NK-92 (cell line): Measurements from ENCODE around the gene GP5.

Experiments used
- DNase-seq: peaks from one replicate; lab custom pipeline; 2025; ENCODE audit not compliant: unreplicated experiment; lab: John Stamatoyannopoulos, UW

Gene GP5, protein sequence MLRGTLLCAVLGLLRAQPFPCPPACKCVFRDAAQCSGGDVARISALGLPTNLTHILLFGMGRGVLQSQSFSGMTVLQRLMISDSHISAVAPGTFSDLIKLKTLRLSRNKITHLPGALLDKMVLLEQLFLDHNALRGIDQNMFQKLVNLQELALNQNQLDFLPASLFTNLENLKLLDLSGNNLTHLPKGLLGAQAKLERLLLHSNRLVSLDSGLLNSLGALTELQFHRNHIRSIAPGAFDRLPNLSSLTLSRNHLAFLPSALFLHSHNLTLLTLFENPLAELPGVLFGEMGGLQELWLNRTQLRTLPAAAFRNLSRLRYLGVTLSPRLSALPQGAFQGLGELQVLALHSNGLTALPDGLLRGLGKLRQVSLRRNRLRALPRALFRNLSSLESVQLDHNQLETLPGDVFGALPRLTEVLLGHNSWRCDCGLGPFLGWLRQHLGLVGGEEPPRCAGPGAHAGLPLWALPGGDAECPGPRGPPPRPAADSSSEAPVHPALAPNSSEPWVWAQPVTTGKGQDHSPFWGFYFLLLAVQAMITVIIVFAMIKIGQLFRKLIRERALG

DNA sequence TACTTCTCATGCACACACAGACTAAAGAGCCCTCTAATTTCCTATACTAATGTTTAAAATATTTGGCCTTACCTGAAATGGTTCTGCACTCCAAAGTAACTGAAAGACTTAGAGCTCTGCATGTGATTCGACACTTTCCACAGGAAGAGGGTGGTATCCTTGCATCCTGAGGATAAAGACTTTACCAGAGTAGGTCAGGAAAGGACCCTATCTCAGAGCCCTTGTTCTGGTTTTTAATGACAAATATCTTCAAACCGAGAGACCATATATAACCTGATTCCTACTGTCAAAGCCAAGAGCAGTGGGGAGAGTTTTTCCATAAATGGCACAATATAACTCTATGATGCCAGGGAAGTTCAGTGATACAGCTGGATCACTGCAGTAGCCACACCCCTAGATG, at the start of gene GP5:
GP5 (minus strand) TSS at position 101 of the 400 bp plus-strand sequence. CDS start 984 bp downstream, outside the sequence.
- no peak for DNase-seq

DNA sequence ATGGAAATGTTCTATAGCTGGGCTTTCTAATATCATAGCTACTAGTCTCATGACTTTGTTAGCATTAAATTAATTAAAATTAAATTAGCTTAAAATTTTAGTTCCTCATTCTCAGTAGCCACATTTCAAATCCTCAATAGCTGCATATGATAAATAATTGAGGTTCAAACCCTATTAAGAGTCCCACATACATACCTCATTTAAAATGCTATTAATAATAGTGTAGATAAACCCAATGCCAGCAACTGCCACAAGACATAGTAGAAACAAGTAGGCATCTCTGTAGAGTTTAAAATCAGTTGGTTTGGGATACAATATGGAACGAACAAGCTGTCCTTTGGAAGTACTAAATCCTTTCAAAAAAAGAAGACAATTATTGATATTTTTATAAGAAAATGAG, 48.6 kb upstream of the GP5 start:
- DNase-seq, result no peak

DNA sequence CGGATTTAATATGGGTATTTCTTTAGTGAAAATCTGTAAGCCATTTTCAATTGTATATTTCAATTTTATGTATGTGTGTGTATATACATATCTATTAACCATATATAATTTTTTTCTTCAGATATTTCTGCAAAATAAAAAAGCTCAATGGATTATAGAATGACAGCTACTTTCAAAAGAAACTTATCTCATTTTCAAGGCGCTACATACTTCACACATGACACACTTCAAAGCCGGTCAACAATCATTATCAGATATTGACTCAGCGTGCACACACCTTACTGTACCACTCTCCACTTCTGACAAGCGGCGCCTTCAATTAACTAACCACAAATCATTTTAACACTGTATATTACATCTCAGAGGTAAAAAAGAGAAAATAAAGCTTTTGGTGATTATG, 48.1 kb upstream of the GP5 start:
- no peak for DNase-seq

DNA sequence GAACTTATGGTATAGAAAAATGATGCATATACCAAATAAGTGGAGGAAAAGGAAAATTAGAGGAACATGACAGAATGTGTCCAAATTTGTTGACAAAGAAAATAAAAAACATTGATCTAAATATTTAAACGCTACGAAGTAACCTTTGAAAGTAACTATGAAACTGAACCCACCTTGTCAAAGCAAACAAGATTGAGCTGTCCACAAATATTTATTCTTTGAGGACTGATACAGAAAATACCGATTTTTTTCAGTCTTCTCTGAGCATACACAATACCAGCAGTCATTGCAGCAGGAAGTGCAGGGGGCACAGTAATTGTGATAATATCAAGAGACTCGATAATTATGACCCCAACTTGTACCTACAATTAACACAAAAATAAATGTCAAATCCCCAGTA, 47.7 kb upstream of the GP5 start:
- DNase-seq, result no peak

DNA sequence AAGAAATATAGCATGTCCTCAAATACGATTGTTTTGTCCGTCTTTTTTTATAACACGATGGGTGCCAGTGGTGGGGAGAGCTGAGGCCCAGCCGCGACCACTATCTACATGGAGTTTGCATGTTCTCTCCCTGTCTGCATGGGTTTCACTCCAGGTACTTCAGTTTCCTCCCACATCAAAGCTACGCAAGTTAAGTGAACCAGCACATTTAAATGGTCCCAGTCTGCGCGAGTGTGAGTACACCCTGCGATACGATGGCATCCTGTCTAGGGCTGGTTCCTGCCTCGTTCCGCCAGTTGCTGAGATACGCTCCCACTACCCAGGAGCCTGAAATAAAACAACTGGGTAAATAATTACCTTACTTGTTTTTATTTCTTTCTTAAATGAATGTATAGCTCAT, 47.1 kb upstream of the GP5 start:
- DNase-seq, result no peak

DNA sequence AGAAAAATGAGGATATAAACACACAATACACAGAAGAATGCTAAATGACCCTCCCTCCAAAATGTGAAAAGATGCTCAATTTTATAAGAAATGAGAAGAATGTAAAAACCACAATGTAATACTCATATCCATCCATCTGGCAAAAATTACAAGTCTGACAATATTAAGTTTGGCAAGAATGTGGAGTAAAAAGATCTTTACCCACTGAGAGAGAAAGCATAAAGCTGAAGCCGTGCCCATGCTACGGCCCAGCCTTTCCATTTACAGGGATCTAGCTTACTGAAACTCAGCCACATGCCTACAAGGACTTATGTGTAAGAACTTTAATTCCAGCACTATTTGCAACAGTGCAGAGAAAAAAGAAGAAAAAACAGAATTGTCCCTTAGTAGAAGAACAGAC, 44.8 kb upstream of the GP5 start:
- DNase-seq, result no peak

DNA sequence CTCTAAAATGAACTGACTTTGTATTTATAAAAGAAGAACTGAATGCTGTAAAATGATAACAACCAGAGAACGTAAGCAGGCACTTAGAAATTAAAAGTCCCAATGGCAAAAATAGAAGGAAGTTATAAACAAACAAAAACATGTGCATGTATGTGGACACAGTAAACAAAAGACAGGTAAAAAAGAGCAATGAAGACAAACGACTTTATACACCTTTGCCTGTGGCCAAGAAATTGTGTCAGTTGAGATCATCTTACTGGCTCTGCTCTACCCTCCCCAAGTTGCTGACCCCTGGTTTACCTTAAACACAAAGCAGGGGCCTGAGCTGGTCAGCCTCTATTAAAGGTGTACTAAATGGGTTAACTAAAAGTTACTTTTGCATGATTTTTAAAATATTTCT, 41.7 kb upstream of the GP5 start:
- no peak for DNase-seq

DNA sequence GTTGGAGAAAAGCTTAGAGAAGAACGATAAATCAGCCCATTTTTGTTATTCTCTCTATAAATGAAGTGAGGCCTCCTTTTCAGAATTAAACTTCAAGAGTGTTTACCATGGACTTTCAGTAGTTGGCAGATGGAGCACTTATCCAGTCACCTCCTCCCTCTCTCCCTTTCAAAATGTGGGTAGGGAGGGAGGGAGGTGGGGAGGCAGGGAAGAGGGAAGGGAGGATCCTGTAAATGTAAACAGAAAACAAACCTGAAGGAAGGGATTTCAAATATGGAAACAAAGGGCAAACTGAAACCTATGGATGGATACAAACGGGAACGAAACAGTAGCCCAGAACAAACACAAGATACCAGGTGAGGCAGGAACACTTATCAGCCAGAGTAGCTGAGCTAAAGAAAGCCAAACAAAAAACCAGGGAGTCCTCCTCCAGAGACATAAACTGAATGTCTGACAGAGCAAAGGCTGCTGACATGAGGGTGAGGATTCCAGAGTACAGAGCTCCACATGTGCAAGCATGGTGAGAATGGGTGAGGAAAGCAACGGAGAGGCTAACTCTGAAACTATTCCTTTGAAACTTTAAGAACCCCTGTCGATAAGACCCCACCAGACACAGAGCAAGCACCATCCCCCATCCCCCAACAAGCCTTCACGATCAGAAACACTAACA, 41.0 kb upstream of the GP5 start:
- no peak for DNase-seq

DNA sequence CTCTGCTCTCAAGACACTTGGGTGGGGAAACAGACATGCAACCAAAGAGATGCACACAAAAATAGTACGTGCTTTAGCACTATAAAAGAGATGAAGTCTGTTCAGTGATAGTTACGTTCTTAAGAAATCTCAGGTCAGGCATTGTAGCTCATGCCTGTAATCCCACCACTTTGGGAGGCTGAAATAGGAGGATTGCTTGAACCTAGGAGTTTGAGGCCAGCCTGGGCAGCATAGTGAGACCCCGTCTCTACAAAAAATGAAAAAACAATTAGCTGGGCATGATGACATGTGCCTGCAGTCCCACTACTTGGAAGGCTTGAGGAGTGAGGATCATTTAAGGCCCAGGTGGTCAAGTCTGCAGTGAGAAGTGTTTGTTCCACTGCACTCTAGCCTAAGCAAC, 35.4 kb upstream of the GP5 start:
- no peak for DNase-seq

DNA sequence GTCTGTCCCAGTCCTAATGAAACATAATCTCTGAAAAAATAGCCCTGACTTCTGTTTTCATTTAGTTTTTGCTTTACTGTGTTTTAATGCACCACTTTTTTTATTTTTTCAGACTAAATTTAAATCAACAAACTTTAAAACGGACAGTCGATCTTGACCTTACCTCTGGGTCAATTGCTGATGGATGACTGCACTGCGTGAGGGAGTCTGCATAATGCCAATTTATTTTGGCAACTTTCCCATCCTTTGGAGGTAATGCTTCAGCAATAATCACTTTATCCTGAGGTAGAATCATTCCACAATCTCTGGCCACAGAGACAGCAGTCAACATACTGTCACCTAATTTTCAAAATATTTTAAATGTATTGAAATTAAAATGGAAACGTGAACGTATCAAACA, 32.5 kb upstream of the GP5 start:
- DNase-seq, result no peak

DNA sequence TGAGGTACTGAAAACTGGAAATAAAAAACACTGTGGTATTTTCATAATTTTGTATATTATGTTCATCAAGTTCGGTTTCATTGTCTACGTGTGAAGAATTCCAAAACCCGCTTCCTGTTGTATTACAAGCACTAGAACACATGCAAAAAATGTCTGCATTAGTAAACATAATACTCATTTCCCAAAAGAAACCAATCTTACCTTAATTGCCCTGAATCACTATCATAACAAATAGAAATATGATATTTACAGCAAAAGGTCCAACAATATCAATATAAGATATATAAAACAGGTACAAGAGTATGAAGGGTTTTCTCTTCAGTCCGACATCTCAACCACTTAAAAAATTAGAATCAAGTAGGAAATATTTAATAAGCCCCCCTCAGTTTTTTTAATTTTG, 26.3 kb upstream of the GP5 start:
- DNase-seq, result no peak

DNA sequence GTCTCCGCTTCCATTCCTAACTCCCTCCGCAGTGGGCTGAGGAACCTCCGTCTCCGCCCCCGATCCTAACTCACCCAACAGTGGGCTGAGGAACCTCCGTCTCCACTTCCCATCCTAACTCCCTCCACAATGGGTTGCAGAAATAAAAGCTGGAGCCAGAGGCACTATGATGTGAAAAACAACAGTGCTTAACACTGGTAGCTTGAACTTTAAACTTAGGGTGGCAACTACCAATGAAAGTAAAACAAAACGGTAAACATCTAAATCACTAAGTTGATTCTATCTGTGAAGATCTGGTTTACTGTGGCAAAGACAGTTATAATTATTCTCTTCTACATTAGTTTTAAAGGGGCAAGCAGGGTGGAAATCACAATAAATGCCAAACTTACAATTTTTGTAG, 25.9 kb upstream of the GP5 start:
- no peak for DNase-seq

DNA sequence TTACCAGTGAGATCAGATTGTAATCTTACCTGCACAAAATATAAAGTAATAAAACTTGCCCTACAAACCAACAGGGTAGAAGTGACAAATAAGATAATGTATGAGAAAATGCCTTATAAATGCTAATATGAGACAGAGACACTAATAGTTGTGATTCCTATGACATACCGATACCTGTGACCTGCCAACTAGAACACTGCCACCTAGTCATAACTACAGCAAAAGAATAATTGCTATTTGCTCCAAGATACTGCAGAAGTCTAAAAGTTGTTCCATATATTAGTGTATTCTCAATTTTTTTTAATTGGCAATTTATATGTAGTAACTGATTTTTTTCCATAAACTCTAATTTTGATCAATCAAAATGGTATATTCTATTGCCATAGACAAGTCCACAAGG, 25.3 kb upstream of the GP5 start:
- DNase-seq, result no peak

DNA sequence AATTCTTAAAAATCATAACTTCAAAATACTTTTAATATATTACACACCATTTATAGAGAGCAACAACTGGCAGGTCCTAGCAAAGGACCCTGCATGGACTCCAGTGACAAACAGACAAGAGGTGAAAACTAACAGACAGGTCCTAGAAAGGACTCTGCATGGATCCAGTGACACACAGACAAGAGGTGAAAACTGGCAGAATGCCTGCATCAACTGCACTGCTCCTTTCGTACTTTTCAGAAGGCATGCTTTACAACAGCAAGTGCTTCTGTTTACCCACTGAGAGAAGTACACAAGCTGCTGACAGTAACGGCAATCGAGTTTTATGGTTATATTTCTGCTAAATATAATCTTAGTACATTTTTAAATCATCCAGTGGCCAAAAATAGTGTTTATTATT, 24.3 kb upstream of the GP5 start:
- DNase-seq, result peak; percentile 9

DNA sequence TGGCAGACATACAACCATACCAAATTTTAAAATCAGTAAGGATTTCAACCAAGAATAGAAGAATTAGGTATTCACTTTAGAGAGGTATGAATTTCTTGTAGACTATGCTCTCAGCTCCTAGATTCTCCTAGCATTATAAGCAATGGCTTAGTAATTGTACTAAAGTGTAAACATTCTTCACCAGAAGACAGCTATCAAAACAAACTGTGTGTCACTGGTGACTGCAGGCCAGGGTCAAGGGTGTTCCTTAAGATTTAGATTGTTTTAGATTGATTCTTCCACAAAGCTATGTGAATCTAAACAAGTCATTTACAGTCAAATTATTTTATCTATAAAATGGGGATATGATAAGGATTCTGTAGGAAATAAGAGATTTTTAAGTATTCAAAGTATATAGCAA, 23.1 kb upstream of the GP5 start:
- DNase-seq, result no peak

DNA sequence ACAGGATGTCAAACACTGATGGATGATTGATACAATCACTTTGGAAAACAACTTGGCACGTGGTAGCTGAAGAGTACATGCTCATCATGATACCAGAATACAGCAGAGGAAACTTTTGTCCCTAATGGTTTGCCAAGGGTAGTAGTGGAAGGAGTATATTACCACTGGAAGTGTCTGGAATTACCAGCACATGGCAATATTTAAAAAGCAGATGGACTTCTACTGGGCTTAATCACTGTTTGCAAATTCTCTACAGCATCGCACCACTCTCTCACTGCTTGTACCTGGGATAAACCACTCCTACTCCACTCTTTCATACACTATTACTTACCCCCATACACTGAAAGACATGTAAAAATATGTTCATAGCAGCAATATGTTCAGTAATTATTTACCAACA, 19.6 kb upstream of the GP5 start:
- DNase-seq, result no peak

DNA sequence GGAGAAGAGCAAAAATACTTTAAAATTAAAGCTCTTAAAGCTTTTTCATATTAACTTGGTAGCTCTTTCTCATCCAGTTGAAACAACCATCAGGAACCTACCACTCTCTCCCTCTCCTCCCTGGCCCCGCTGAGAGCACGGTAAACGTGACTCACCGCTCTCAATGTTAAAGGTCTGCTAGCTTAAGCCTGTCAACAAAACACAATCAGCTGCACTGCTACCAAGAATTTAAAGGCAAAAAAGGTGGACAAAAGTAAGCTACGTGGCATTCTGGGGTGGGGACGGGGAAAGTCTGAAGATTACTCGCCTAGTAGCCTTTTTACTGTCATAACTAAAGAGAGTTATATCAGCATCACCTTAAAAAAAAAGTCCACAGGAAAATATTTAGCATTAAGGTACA, 8.4 kb upstream of the GP5 start:
- no peak for DNase-seq

DNA sequence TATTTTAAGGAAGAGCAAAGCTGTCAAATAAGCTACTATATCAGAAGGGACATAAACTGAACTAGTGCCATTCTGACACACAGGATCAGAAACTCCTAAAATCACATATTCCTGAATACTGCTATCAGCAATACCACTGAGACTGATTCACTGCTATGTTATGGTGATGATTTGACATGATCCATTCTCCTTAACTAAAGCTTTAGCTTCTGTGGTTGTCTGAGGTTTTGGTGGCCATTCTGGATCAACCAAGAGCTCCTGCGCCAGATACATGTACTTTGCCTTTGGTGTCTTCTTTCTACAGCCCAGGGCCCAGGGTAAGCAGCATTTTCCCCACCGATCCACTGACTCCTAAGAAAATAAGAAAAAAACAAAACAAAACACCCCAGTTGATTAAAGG, 6.7 kb upstream of the GP5 start:
- DNase-seq, result no peak

DNA sequence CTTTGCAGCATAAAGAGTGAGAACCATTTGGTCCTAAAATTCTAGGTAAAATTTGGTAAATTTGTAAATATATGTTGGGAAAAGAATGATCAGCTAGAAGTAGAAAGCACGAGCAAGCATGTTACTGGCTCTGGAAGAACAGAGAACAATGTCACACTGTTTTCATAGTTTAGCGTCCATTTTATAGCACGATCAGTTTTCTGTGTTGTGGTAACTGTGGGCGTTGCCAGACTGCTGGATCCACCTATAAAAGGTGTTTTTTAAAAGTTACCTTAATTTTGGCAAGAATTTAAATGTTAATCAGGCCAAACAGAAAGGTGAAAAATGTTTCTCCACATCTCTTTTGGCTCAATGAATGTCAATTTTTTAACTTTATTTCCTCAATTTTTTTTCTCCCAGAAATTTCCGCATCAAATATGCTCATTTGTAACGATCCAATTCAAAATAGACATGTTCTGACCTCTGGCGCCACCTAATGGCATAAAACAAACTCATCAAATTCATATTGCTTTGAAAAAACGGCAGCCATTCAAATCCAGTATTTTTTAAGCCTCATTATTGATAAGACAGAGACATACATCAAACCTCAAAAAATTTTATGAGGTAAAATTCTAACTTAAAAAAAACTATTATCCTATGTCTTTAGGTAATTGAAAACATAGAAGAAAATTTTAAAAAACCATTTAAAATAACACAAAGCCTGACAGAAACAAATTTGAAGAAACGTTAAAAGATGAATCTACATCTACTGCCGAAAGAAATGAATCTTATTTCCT, 5.5 kb upstream of the GP5 start:
- no peak for DNase-seq

DNA sequence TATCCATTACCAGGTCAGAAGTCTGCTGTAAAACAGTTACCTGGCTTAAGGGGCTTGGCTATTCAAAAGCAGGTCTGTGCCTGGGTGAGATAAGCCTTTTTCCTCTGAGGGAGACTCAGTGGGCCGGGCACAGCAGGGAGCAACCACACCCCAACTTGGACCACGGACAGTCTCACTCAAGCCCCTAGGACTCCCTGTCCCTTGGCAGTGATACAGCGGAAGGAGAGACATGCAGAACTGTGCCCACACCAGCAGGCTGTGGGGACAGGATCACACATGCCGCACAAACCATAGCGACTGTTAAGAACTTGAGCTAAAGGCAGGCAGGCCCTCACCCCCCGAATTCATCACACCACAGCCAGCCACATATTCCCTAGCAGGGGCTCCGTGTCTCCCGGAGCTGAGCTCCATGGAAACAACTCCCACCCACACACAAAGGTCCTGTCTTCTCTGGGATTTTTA, 2.8 kb upstream of the GP5 start:
- DNase-seq, result no peak

DNA sequence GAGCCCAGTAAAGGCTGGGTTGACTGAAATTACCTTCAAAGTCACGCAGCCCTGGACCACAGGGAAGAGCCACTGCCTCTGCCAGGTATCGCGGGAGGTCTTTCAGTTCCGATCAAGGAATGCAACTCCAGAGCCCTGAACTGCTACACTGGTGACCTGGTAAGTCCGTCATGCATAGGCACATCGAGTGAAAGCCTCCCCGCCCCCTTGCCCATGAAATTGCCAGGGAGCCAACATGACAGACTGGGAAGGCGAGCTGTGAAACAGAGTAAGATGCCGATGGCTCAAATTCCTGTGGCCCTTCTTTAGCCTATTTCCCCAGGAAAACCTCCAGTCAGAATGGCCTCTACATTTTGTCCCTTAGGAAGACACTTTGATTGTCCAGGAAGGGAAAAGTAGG, 2.3 kb upstream of the GP5 start:
- no peak for DNase-seq
